ENCODE measurements around the gene CISD3. TPM values are rescaled to one million over a fixed set of nuclear protein-coding genes. Genes with fewer than 3 reads are reported as not detected.
A peak's percentile ranks its signal among the peaks of the same experiment; 100 is the strongest.

The CISD3 gene
- total and polyA plus RNA-seq, 10 of the 15 experiments (the other 5 are each of a cell fraction or from before 2014, with no cell fraction given): 2.6 to 38.1 (median 8.1) TPM

DNA sequence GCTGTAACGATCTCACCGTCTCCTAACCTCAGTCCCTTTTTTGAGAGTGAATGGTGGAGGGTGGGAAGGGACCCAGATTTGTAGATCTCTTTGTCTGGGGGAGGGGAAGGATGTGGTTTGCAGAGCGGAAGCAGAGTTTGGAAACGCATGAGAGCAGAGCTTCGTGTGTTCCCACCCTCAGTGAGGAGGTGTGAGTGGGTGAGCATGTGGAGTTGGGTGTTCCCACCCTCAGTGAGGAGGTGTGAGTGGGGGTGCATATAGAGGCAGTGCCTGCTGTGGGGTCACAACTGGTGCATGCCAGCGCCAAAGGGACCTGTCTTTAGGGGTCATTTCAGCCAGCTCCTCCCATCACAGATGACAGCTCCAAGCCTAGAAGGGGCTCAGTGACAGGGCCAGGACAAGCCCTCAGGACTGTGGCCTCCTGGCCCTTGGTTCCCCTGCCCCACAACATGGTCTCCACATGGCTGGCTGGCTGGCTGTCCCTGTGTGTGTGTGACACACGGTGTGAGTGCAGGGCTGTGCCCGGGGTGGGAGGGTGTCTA is 1.8 kb upstream of the CISD3 start:
- H3K27me3 ChIP-seq (replicated peaks in 1 of 2; ENCODE audit: control insufficient read depth in 2 of 2, insufficient read depth in 2 of 2, low read length in 1 of 2): no peaks in the 10 kb centered on the region
- FAIRE-seq (no peak), DNase-seq (ENCODE audit: low read depth, low spot score) (peak; percentile 69), ATAC-seq (no peak)
- H3K27ac ChIP-seq (ENCODE audit: control insufficient read depth, insufficient read depth): peak overlapping the region; percentile 73
- POLR2A ChIA-PET: interaction anchor here (0.5 to 2.2 kb wide), 6 partner anchors 10 to 440 kb away, joined by 3 to 9 read pairs (median 4); no protein-coding TSS in a partner anchor
- CTCF ChIA-PET: interaction anchor here (0.7 to 3.6 kb wide), 6 partner anchors 22 to 170 kb away, joined by 3 to 36 read pairs (median 4); partner anchors contain the start of gene EPOP
- peak overlapping the region; percentile 23; the same call in 1 of the 2 replicates for H2AFZ ChIP-seq (ENCODE audit: control insufficient read depth, low read depth, low read length)
- 12% methylated on average over 8 of the region's 8 CpGs for WGBS (ENCODE audit: insufficient coverage, insufficient replicate concordance, low lambda C conversion rate, missing lambda C conversion rate)
- no peak overlapping the region for H3K4me3 ChIP-seq
- peak overlapping the region; percentile 59 for H3K4me2 ChIP-seq (ENCODE audit: control insufficient read depth, insufficient read depth)
- SMC1A ChIA-PET (ENCODE audit: uncharacterized antibody, unreplicated experiment): interaction anchor here (0.8 to 2.9 kb wide), 6 partner anchors 9 to 51 kb away, joined by 3 to 12 read pairs (median 4); no protein-coding TSS in a partner anchor
- H3K36me3 ChIP-seq (ENCODE audit: control insufficient read depth in 2 of 2, insufficient read depth in 2 of 2, low read length in 1 of 2): peaks cover 0 to 5% of the 10 kb centered on the region in 2 experiments; a peak in 3 of 4 replicates
- no TSS peak for BruUV-seq (replicated peaks)
- peaks cover 13% of the 10 kb centered on the region for H3K79me2 ChIP-seq (ENCODE audit: control insufficient read depth, insufficient read depth, low read length)
- peaks cover 38% of the 10 kb centered on the region for H3K4me1 ChIP-seq (ENCODE audit: control insufficient read depth, insufficient read depth, low read length)
- in situ Hi-C loops (cut with MboI): no loop called here
- intact Hi-C loops (cut with micrococcal nuclease; ENCODE audit: unreplicated experiment): no loop called here
- H3K9ac ChIP-seq (ENCODE audit: control insufficient read depth, insufficient read depth, low read length): no peak overlapping the region
- no peaks in the 10 kb centered on the region; the same call in 2 of the 3 replicates for H3K9me3 ChIP-seq (replicated peaks; ENCODE audit: control insufficient read depth, insufficient read depth, low read length)
- no peaks in the 10 kb centered on the region for H4K20me1 ChIP-seq (ENCODE audit: control insufficient read depth, insufficient read depth)
- RAD21 ChIA-PET (ENCODE audit: unreplicated experiment): interaction anchor here (0.8 to 1.5 kb wide), 3 partner anchors 22 to 71 kb away, joined by 3 to 7 read pairs (median 3); partner anchors contain the start of gene PIP4K2B
- TF ChIP-seq NFYB (IDR thresholded peaks at IDR 0.05; ENCODE audit: insufficient read depth, low read depth, low read length) (no peak), PML (IDR thresholded peaks at IDR 0.05; ENCODE audit: low read length) (peak; percentile 41; the same call in 1 of the 2 replicates), EGR1 (IDR thresholded peaks at IDR 0.05; ENCODE audit: borderline replicate concordance in 1 of 2, low read depth in 2 of 2, low read length in 2 of 2) (peak in 1 of 2 experiments; percentile 81; a peak in 2 of 3 replicates), GABPA (IDR thresholded peaks at IDR 0.05; ENCODE audit: low read depth) (peak; percentile 73; the same call in 1 of the 2 replicates), CHD1 (IDR thresholded peaks at IDR 0.05; ENCODE audit: low read depth, low read length) (no peak), YBX1 (IDR thresholded peaks at IDR 0.05) (no peak), CBFB (IDR thresholded peaks at IDR 0.05; ENCODE audit: low read depth) (peak; percentile 85; the same call in 1 of the 2 replicates), NFIC (IDR thresholded peaks at IDR 0.05; ENCODE audit: low read depth, low read length) (peak; percentile 46; the same call in 1 of the 2 replicates), ZSCAN29 (IDR thresholded peaks at IDR 0.05) (no peak), EED (IDR thresholded peaks at IDR 0.05; ENCODE audit: low read depth) (peak; percentile 65; the same call in 1 of the 2 replicates), RAD51 (IDR thresholded peaks at IDR 0.05) (no peak), CREB1 (IDR thresholded peaks at IDR 0.05; ENCODE audit: low read depth) (0 out of 2 replicates have a peak, but pooled peaks have one; percentile 33), TARDBP (IDR thresholded peaks at IDR 0.05; ENCODE audit: borderline replicate concordance) (peak; percentile 79), ETV6 (conservative IDR thresholded peaks at IDR 0.05 in 1 of 2, IDR thresholded peaks at IDR 0.05 in 1 of 2; ENCODE audit: borderline replicate concordance in 1 of 2, low read depth in 1 of 2) (peak in 1 of 2 experiments; percentile 79; a peak in 2 of 4 replicates), RUNX3 (IDR thresholded peaks at IDR 0.05; ENCODE audit: low read length) (peak; percentile 96), JUNB (IDR thresholded peaks at IDR 0.05) (no peak), FOS (IDR thresholded peaks at IDR 0.05; ENCODE audit: borderline replicate concordance, extremely low read depth, insufficient read length) (no peak)
- TF ChIP-seq, protein P1, sequence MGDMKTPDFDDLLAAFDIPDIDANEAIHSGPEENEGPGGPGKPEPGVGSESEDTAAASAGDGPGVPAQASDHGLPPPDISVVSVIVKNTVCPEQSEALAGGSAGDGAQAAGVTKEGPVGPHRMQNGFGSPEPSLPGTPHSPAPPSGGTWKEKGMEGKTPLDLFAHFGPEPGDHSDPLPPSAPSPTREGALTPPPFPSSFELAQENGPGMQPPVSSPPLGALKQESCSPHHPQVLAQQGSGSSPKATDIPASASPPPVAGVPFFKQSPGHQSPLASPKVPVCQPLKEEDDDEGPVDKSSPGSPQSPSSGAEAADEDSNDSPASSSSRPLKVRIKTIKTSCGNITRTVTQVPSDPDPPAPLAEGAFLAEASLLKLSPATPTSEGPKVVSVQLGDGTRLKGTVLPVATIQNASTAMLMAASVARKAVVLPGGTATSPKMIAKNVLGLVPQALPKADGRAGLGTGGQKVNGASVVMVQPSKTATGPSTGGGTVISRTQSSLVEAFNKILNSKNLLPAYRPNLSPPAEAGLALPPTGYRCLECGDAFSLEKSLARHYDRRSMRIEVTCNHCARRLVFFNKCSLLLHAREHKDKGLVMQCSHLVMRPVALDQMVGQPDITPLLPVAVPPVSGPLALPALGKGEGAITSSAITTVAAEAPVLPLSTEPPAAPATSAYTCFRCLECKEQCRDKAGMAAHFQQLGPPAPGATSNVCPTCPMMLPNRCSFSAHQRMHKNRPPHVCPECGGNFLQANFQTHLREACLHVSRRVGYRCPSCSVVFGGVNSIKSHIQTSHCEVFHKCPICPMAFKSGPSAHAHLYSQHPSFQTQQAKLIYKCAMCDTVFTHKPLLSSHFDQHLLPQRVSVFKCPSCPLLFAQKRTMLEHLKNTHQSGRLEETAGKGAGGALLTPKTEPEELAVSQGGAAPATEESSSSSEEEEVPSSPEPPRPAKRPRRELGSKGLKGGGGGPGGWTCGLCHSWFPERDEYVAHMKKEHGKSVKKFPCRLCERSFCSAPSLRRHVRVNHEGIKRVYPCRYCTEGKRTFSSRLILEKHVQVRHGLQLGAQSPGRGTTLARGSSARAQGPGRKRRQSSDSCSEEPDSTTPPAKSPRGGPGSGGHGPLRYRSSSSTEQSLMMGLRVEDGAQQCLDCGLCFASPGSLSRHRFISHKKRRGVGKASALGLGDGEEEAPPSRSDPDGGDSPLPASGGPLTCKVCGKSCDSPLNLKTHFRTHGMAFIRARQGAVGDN (IDR thresholded peaks at IDR 0.05): peak; percentile 81
- TF ChIP-seq, protein P2, sequence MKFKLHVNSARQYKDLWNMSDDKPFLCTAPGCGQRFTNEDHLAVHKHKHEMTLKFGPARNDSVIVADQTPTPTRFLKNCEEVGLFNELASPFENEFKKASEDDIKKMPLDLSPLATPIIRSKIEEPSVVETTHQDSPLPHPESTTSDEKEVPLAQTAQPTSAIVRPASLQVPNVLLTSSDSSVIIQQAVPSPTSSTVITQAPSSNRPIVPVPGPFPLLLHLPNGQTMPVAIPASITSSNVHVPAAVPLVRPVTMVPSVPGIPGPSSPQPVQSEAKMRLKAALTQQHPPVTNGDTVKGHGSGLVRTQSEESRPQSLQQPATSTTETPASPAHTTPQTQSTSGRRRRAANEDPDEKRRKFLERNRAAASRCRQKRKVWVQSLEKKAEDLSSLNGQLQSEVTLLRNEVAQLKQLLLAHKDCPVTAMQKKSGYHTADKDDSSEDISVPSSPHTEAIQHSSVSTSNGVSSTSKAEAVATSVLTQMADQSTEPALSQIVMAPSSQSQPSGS (IDR thresholded peaks at IDR 0.05; ENCODE audit: low read length): 0 out of 2 replicates have a peak, but pooled peaks have one; percentile 12

All from GM12878 (cell line).